Measurements from ENCODE around the gene HASPIN.
"Not testable (repeated sequence)": the region's sequence is repeated elsewhere in the genome, so short reads cannot be mapped to it uniquely, and the experiment has no call there.

DNA sequence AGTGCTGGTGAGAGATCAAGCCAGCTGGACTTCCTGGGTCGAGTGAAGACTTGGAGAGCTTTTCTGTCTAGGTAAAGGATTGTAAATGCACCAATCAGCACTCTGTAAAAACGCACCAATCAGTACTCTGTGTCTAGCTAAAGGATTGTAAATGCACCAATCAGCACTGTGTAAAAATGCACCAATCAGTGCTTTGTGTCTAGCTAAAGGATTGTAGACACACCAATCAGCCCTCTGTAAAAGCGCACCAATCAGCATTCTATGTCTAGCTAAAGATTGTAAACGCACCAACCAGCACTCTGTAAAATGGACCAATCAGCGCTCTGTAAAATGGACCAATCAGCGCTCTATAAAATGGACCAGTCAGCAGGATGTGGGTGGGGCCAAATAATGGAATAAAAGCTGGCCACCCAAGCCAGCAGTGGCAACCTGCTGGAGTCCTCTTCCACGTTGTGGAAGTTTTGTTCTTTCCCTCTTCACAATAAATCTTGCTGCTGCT is 21.6 kb upstream of the HASPIN start:
- TF ChIP-seq, protein P1, sequence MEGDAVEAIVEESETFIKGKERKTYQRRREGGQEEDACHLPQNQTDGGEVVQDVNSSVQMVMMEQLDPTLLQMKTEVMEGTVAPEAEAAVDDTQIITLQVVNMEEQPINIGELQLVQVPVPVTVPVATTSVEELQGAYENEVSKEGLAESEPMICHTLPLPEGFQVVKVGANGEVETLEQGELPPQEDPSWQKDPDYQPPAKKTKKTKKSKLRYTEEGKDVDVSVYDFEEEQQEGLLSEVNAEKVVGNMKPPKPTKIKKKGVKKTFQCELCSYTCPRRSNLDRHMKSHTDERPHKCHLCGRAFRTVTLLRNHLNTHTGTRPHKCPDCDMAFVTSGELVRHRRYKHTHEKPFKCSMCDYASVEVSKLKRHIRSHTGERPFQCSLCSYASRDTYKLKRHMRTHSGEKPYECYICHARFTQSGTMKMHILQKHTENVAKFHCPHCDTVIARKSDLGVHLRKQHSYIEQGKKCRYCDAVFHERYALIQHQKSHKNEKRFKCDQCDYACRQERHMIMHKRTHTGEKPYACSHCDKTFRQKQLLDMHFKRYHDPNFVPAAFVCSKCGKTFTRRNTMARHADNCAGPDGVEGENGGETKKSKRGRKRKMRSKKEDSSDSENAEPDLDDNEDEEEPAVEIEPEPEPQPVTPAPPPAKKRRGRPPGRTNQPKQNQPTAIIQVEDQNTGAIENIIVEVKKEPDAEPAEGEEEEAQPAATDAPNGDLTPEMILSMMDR (conservative IDR thresholded peaks at IDR 0.05; ENCODE audit: low read depth, low read length), result not testable (repeated sequence)
- not testable (repeated sequence) for TF ChIP-seq EZH2 (IDR thresholded peaks at IDR 0.05; ENCODE audit: borderline replicate concordance, low read depth, low read length, poor library complexity, severe bottlenecking)

All from A673 (cell line).